Measurements from ENCODE around the gene TMX2. TPM values are rescaled to one million over a fixed set of nuclear protein-coding genes. Genes with fewer than 3 reads are reported as not detected.

TMX2 gene
- total and polyA plus RNA-seq, 4 experiments from 2014 or later, result 63.6 to 88.5 (median 72.5) TPM

- no peak overlapping the region for H3K4me3 Mint-ChIP-seq
- peaks cover 0 to 14% (median 4%) of the 10 kb centered on the region in 4 donors for H3K4me1 Mint-ChIP-seq
- Histone ChIP-seq H3K4me3 (ENCODE audit: low read length in 2 of 2) (no peak overlapping the region), H3K36me3 (ENCODE audit: insufficient read depth, low read length) (no peaks in the 10 kb centered on the region), H3K9me3 (ENCODE audit: control insufficient read depth in 1 of 2, low read length in 2 of 2) (no peaks in the 10 kb centered on the region), H3K27me3 (ENCODE audit: insufficient read depth, low read length) (no peaks in the 10 kb centered on the region), H3K4me1 (ENCODE audit: insufficient read depth, low read length) (no peaks in the 10 kb centered on the region), H3K27ac (ENCODE audit: low read depth, low read length) (no peak overlapping the region)
- CTCF ChIA-PET (ENCODE audit: partially characterized antibody), result interaction anchor here (0.6 to 1.8 kb wide), 2 partner anchors 18 to 21 kb away, joined by 3 to 4 read pairs; partner anchors contain the start of gene CTNND1
- POLR2A ChIA-PET (ENCODE audit: partially characterized antibody), result interaction anchor here (1.2 kb wide), 1 partner anchor 37 kb away, joined by 3 read pairs; the partner anchor contains the start of gene SELENOH
- no peak for DNase-seq
- H3K9me3 Mint-ChIP-seq, result no peaks in the 10 kb centered on the region
- intact Hi-C loops (cut with micrococcal nuclease), result no loop called here
- no peaks in the 10 kb centered on the region for H3K27me3 Mint-ChIP-seq
- peak overlapping the region in 1 of 7 donors; percentile 23 for H3K27ac Mint-ChIP-seq
- peaks cover 0 to 5% of the 10 kb centered on the region in 2 donors for H3K36me3 Mint-ChIP-seq
These were observed 66.9 kb downstream of the TMX2 start for GRCh38 chr11:57779276-57779675.

- Mint-ChIP-seq H3K4me3 (no peak overlapping the region), H3K36me3 (peaks cover 0 to 3% of the 10 kb centered on the region in 2 donors), H3K9me3 (no peaks in the 10 kb centered on the region), H3K27me3 (no peaks in the 10 kb centered on the region), H3K27ac (no peak overlapping the region), H3K4me1 (peaks cover 0 to 6% (median under 1%) of the 10 kb centered on the region in 4 donors)
- no peak overlapping the region for H3K4me3 ChIP-seq (ENCODE audit: low read length in 2 of 2)
- POLR2A ChIA-PET (ENCODE audit: partially characterized antibody), result no interaction called here
- DNase-seq, result no peak
- CTCF ChIA-PET (ENCODE audit: partially characterized antibody), result interaction anchor here (1.4 kb wide), 1 partner anchor 19 kb away, joined by 8 read pairs; no protein-coding TSS in a partner anchor
- H3K4me1 ChIP-seq (ENCODE audit: insufficient read depth, low read length), result no peaks in the 10 kb centered on the region
- no peak overlapping the region for H3K27ac ChIP-seq (ENCODE audit: low read depth, low read length)
- no peaks in the 10 kb centered on the region for H3K9me3 ChIP-seq (ENCODE audit: control insufficient read depth in 1 of 2, low read length in 2 of 2)
- H3K27me3 ChIP-seq (ENCODE audit: insufficient read depth, low read length), result no peaks in the 10 kb centered on the region
- no peaks in the 10 kb centered on the region for H3K36me3 ChIP-seq (ENCODE audit: insufficient read depth, low read length)
- intact Hi-C loops (cut with micrococcal nuclease), result no loop called here
These were observed 69.1 kb downstream of the TMX2 start for GRCh38 chr11:57781529-57781943.

- Histone ChIP-seq H3K27ac (ENCODE audit: low read depth, low read length) (no peak overlapping the region), H3K36me3 (ENCODE audit: insufficient read depth, low read length) (no peaks in the 10 kb centered on the region), H3K27me3 (ENCODE audit: insufficient read depth, low read length) (no peaks in the 10 kb centered on the region), H3K9me3 (ENCODE audit: control insufficient read depth in 1 of 2, low read length in 2 of 2) (no peaks in the 10 kb centered on the region), H3K4me1 (ENCODE audit: insufficient read depth, low read length) (no peaks in the 10 kb centered on the region), H3K4me3 (ENCODE audit: low read length in 2 of 2) (no peak overlapping the region)
- Mint-ChIP-seq H3K27me3 (no peaks in the 10 kb centered on the region), H3K27ac (no peak overlapping the region), H3K4me3 (no peak overlapping the region), H3K9me3 (no peaks in the 10 kb centered on the region), H3K36me3 (no peaks in the 10 kb centered on the region), H3K4me1 (peaks cover 0 to 2% (median under 1%) of the 10 kb centered on the region in 4 donors)
- no peak for DNase-seq
- CTCF ChIA-PET (ENCODE audit: partially characterized antibody), result interaction anchor here (1.2 to 1.8 kb wide), 2 partner anchors 15 to 34 kb away, joined by 3 to 5 read pairs; partner anchors contain the start of gene BTBD18
- POLR2A ChIA-PET (ENCODE audit: partially characterized antibody), result no interaction called here
- intact Hi-C loops (cut with micrococcal nuclease), result no loop called here
These were observed 72.7 kb downstream of the TMX2 start for GRCh38 chr11:57785072-57785471.

- no peak overlapping the region for H3K4me3 Mint-ChIP-seq
- no peaks in the 10 kb centered on the region for H3K27me3 Mint-ChIP-seq
- no peak for DNase-seq
- intact Hi-C loops (cut with micrococcal nuclease), result no loop called here
- Histone ChIP-seq H3K4me3 (ENCODE audit: low read length in 2 of 2) (no peak overlapping the region), H3K4me1 (ENCODE audit: insufficient read depth, low read length) (peaks cover 6% of the 10 kb centered on the region), H3K27ac (ENCODE audit: low read depth, low read length) (no peak overlapping the region), H3K36me3 (ENCODE audit: insufficient read depth, low read length) (no peaks in the 10 kb centered on the region), H3K9me3 (ENCODE audit: control insufficient read depth in 1 of 2, low read length in 2 of 2) (no peaks in the 10 kb centered on the region), H3K27me3 (ENCODE audit: insufficient read depth, low read length) (no peaks in the 10 kb centered on the region)
- H3K36me3 Mint-ChIP-seq, result no peaks in the 10 kb centered on the region
- POLR2A ChIA-PET (ENCODE audit: partially characterized antibody), result no interaction called here
- peaks cover 2 to 7% (median 6%) of the 10 kb centered on the region in 4 donors for H3K4me1 Mint-ChIP-seq
- no peaks in the 10 kb centered on the region for H3K9me3 Mint-ChIP-seq
- CTCF ChIA-PET (ENCODE audit: partially characterized antibody), result no interaction called here
- H3K27ac Mint-ChIP-seq, result peak overlapping the region in 1 of 7 donors; percentile 48
These were observed 74.0 kb downstream of the TMX2 start for GRCh38 chr11:57786436-57786835.

- Histone ChIP-seq H3K9me3 (ENCODE audit: control insufficient read depth in 1 of 2, low read length in 2 of 2) (no peaks in the 10 kb centered on the region), H3K27me3 (ENCODE audit: insufficient read depth, low read length) (no peaks in the 10 kb centered on the region), H3K4me3 (ENCODE audit: low read length in 2 of 2) (no peak overlapping the region), H3K36me3 (ENCODE audit: insufficient read depth, low read length) (no peaks in the 10 kb centered on the region), H3K27ac (ENCODE audit: low read depth, low read length) (no peak overlapping the region), H3K4me1 (ENCODE audit: insufficient read depth, low read length) (peaks cover 13% of the 10 kb centered on the region)
- H3K36me3 Mint-ChIP-seq, result no peaks in the 10 kb centered on the region
- intact Hi-C loops (cut with micrococcal nuclease), result no loop called here
- H3K4me1 Mint-ChIP-seq, result peaks cover 8 to 13% (median 12%) of the 10 kb centered on the region in 4 donors
- no peak overlapping the region for H3K27ac Mint-ChIP-seq
- no peak for DNase-seq
- H3K9me3 Mint-ChIP-seq, result no peaks in the 10 kb centered on the region
- POLR2A ChIA-PET (ENCODE audit: partially characterized antibody), result no interaction called here
- CTCF ChIA-PET (ENCODE audit: partially characterized antibody), result no interaction called here
- no peak overlapping the region for H3K4me3 Mint-ChIP-seq
- H3K27me3 Mint-ChIP-seq, result no peaks in the 10 kb centered on the region
These were observed 74.7 kb downstream of the TMX2 start for GRCh38 chr11:57787006-57787604.

GRCh38 chr11:57787920-57788702, 75.7 kb downstream of the TMX2 start:
- Histone ChIP-seq H3K9me3 (ENCODE audit: control insufficient read depth in 1 of 2, low read length in 2 of 2) (no peaks in the 10 kb centered on the region), H3K27ac (ENCODE audit: low read depth, low read length) (no peak overlapping the region), H3K36me3 (ENCODE audit: insufficient read depth, low read length) (no peaks in the 10 kb centered on the region), H3K4me1 (ENCODE audit: insufficient read depth, low read length) (peaks cover 23% of the 10 kb centered on the region), H3K27me3 (ENCODE audit: insufficient read depth, low read length) (no peaks in the 10 kb centered on the region), H3K4me3 (ENCODE audit: low read length in 2 of 2) (no peak overlapping the region)
- H3K27ac Mint-ChIP-seq, result peak overlapping the region in 2 of 7 donors; percentile 42 to 82
- no peaks in the 10 kb centered on the region for H3K27me3 Mint-ChIP-seq
- no peak overlapping the region for H3K4me3 Mint-ChIP-seq
- POLR2A ChIA-PET (ENCODE audit: partially characterized antibody), result no interaction called here
- intact Hi-C loops (cut with micrococcal nuclease), result no loop called here
- no peaks in the 10 kb centered on the region for H3K36me3 Mint-ChIP-seq
- CTCF ChIA-PET (ENCODE audit: partially characterized antibody), result interaction anchor here (0.6 to 2.4 kb wide), 2 partner anchors 13 to 30 kb away, joined by 3 to 16 read pairs; no protein-coding TSS in a partner anchor
- peaks cover 15 to 24% (median 20%) of the 10 kb centered on the region in 4 donors for H3K4me1 Mint-ChIP-seq
- no peaks in the 10 kb centered on the region for H3K9me3 Mint-ChIP-seq
- no peak for DNase-seq

- Mint-ChIP-seq H3K27ac (no peak overlapping the region), H3K36me3 (no peaks in the 10 kb centered on the region), H3K4me3 (no peak overlapping the region), H3K4me1 (peaks cover 21 to 29% (median 25%) of the 10 kb centered on the region in 4 donors), H3K9me3 (no peaks in the 10 kb centered on the region), H3K27me3 (no peaks in the 10 kb centered on the region)
- Histone ChIP-seq H3K27me3 (ENCODE audit: insufficient read depth, low read length) (no peaks in the 10 kb centered on the region), H3K4me3 (ENCODE audit: low read length in 2 of 2) (no peak overlapping the region), H3K4me1 (ENCODE audit: insufficient read depth, low read length) (peaks cover 29% of the 10 kb centered on the region), H3K9me3 (ENCODE audit: control insufficient read depth in 1 of 2, low read length in 2 of 2) (no peaks in the 10 kb centered on the region), H3K36me3 (ENCODE audit: insufficient read depth, low read length) (no peaks in the 10 kb centered on the region), H3K27ac (ENCODE audit: low read depth, low read length) (no peak overlapping the region)
- ChIA-PET CTCF (ENCODE audit: partially characterized antibody) (interaction anchor here (2.4 kb wide), 1 partner anchor 12 kb away, joined by 16 read pairs; no protein-coding TSS in a partner anchor), POLR2A (ENCODE audit: partially characterized antibody) (no interaction called here)
- DNase-seq, result no peak
- intact Hi-C loops (cut with micrococcal nuclease), result no loop called here
These were observed 76.3 kb downstream of the TMX2 start for GRCh38 chr11:57788703-57789088.

Measured in CD4-positive, alpha-beta memory T cell (primary cell).